SU-DHL-6 (cell line): Measurements from ENCODE around the gene ELANE.

ENCODE experiments used
- H2AFZ ChIP-seq: fragments of 200-600 bp; sonication (generic); 2 replicates; pipeline ENCODE4 v1.6.1; 2014; ENCODE audit warnings: low read depth, mild to moderate bottlenecking, moderate library complexity, mixed read lengths, antibody characterized with exemption, low read length; ENCODE audit not compliant: severe bottlenecking
- H3F3A ChIP-seq: fragments of 200-600 bp; shearing (Covaris generic); 2 replicates; pipeline ENCODE4 v1.6.0; 2016; ENCODE audit warnings: antibody characterized with exemption, mild to moderate bottlenecking; ENCODE audit not compliant: insufficient read depth
- H3K27ac ChIP-seq: fragments of 200-600 bp; sonication (generic); 2 replicates; pipeline ENCODE4 v1.5.1; 2016; ENCODE audit warnings: low read depth, mild to moderate bottlenecking, low read length, moderate library complexity, mixed read lengths
- H3K27me3 ChIP-seq: fragments of 200-600 bp; sonication (generic), shearing (Covaris generic); 2 replicates; pipeline ENCODE4 v1.6.0; 2014; ENCODE audit warnings: mild to moderate bottlenecking, low read length
- H3K36me3 ChIP-seq: fragments of 200-600 bp; sonication (generic); 2 replicates; pipeline ENCODE4 v1.6.1; 2014; ENCODE audit warnings: mild to moderate bottlenecking, low read length, mixed read lengths
- H3K4me2 ChIP-seq: fragments of 300-600, 200-600 bp; shearing (Covaris generic), sonication (generic); 2 replicates; pipeline ENCODE4 v1.6.0; 2014; ENCODE audit warnings: low read length, low read depth, mild to moderate bottlenecking; ENCODE audit not compliant: poor library complexity, severe bottlenecking
- H3K4me3 ChIP-seq: fragments of 200-600 bp; sonication (generic); 2 replicates; pipeline ENCODE4 v1.5.1; 2014; ENCODE audit warnings: antibody characterized with exemption, low read length, mild to moderate bottlenecking, mixed read lengths; ENCODE audit not compliant: insufficient read depth, poor library complexity, severe bottlenecking
- H3K79me2 ChIP-seq: fragments of 200-600 bp; sonication (generic); 2 replicates; pipeline ENCODE4 v1.6.1; 2014; ENCODE audit warnings: mild to moderate bottlenecking, low read length, moderate library complexity; ENCODE audit not compliant: insufficient read depth
- H3K9ac ChIP-seq: fragments of 200-600 bp; sonication (generic); 2 replicates; pipeline ENCODE4 v1.7.0; 2014; ENCODE audit warnings: mild to moderate bottlenecking, low read length
- H3K9me2 ChIP-seq: fragments of 200-600 bp; sonication (generic); replicated peaks from 2 replicates; pipeline ENCODE4 v1.6.1; 2014; ENCODE audit warnings: low read length; ENCODE audit not compliant: insufficient read depth
- H3K9me3 ChIP-seq: fragments of 200-600 bp; sonication (generic); 2 replicates; pipeline ENCODE4 v1.6.1; 2014; ENCODE audit warnings: low read length, mixed read lengths; ENCODE audit not compliant: insufficient read depth
- H4K20me1 ChIP-seq: fragments of 200-600 bp; sonication (generic); 2 replicates; pipeline ENCODE4 v1.6.1; 2014; ENCODE audit warnings: low read depth, mild to moderate bottlenecking, antibody characterized with exemption, low read length, moderate library complexity, mixed read lengths
- CTCF ChIP-seq: fragments of 200-600 bp; sonication (generic); IDR thresholded peaks from one replicate; pipeline ENCODE4 v1.5.1; 2017; ENCODE audit warnings: antibody characterized with exemption, mild to moderate bottlenecking, low read length, moderate library complexity; ENCODE audit not compliant: insufficient read depth, poor library complexity, severe bottlenecking
- EZH2phosphoT487 ChIP-seq: fragments of 200-600 bp; sonication (generic), shearing (Covaris generic); conservative IDR thresholded peaks from 2 replicates; pipeline ENCODE4 v1.6.1; 2018; ENCODE audit warnings: mild to moderate bottlenecking, antibody characterized with exemption, low read length, moderate library complexity, mixed read lengths

The ELANE gene

GRCh38 chr19:803686-804418 lies 48.3 kb upstream of the ELANE start:
- H3K9ac ChIP-seq, result no peak overlapping the region
- no peak overlapping the region for H3K4me3 ChIP-seq
- no peaks in the 10 kb centered on the region for H3K9me2 ChIP-seq
- TF ChIP-seq EZH2phosphoT487, result no peak
- no peak for TF ChIP-seq CTCF
- H3K27ac ChIP-seq, result no peak overlapping the region
- no peak overlapping the region for H2AFZ ChIP-seq
- no peaks in the 10 kb centered on the region for H3K27me3 ChIP-seq
- peaks cover 44% of the 10 kb centered on the region for H4K20me1 ChIP-seq
- H3K9me3 ChIP-seq, result no peaks in the 10 kb centered on the region
- H3K79me2 ChIP-seq, result peaks cover 80% of the 10 kb centered on the region
- H3F3A ChIP-seq, result no peaks in the 10 kb centered on the region
- peaks cover 18% of the 10 kb centered on the region; the same call in 1 of the 2 replicates for H3K36me3 ChIP-seq
- H3K4me2 ChIP-seq, result no peak overlapping the region

GRCh38 chr19:804419-805165 lies 47.5 kb upstream of the ELANE start:
- Histone ChIP-seq H3F3A (peaks cover 4% of the 10 kb centered on the region; the same call in 1 of the 2 replicates), H3K9me2 (no peaks in the 10 kb centered on the region), H3K4me3 (no peak overlapping the region), H4K20me1 (peaks cover 37% of the 10 kb centered on the region), H3K27ac (no peak overlapping the region), H2AFZ (no peak overlapping the region), H3K4me2 (no peak overlapping the region), H3K79me2 (peaks cover 73% of the 10 kb centered on the region), H3K9me3 (no peaks in the 10 kb centered on the region), H3K36me3 (peaks cover 16% of the 10 kb centered on the region; the same call in 1 of the 2 replicates), H3K27me3 (no peaks in the 10 kb centered on the region), H3K9ac (no peak overlapping the region)
- TF ChIP-seq CTCF (no peak), EZH2phosphoT487 (no peak)

GRCh38 chr19:805166-805551 lies 46.9 kb upstream of the ELANE start:
- peaks cover 34% of the 10 kb centered on the region for H4K20me1 ChIP-seq

More at GRCh38 chr19:805166-805551, 46.9 kb upstream of the ELANE start:
- H2AFZ ChIP-seq, result no peak overlapping the region
- H3K4me3 ChIP-seq, result no peak overlapping the region
- H3K4me2 ChIP-seq, result no peak overlapping the region
- no peaks in the 10 kb centered on the region for H3K27me3 ChIP-seq
- peaks cover 67% of the 10 kb centered on the region for H3K79me2 ChIP-seq
- H3K36me3 ChIP-seq, result peaks cover 15% of the 10 kb centered on the region; the same call in 1 of the 2 replicates
- TF ChIP-seq CTCF, result no peak
- TF ChIP-seq EZH2phosphoT487, result no peak
- H3K9me2 ChIP-seq, result no peaks in the 10 kb centered on the region
- no peak overlapping the region for H3K27ac ChIP-seq
- H3K9ac ChIP-seq, result no peak overlapping the region
- H3F3A ChIP-seq, result peaks cover 9% of the 10 kb centered on the region; the same call in 1 of the 2 replicates
- no peaks in the 10 kb centered on the region for H3K9me3 ChIP-seq
